Heart left ventricle (tissue), 13 donors: ENCODE results near the gene NR1I2.

ENCODE experiments used
- POLR2A ChIP-seq, 2 donors: fragments of 450-650 bp; IDR thresholded peaks; one replicate each; pipeline ENCODE4 v1.6.1; 2017; ENCODE audit warnings: antibody characterized with exemption in 2 of 2, mild to moderate bottlenecking in 2 of 2, moderate library complexity in 2 of 2
- TF ChIP-seq, protein P1 (sequence below), 12 donors: fragments of 200-600 bp; sonication (generic) in 4 of 12; IDR thresholded peaks; one replicate each; pipeline versions ENCODE4 v1.5.0 to v1.8.0; 2018 to 2022; ENCODE audit warnings: antibody characterized with exemption in 12 of 12, mild to moderate bottlenecking in 5 of 12
- donor health status: ischemic (EF 13 %, LVEDD 7.1; RV severe dilation, severe dysfunction).
- donor health status: DM: no; HTN: yes; CAD: no.
- donor health status: DM: no; HTN: no; CAD: no.
- donor health status: ischemic (EF 25% LVEDD 6.9; RV normal size, moderate dysfunction).
- donor health status: ischemic (EF 25% LVEDD 5.7; RV mildly dilated, moderate dysfunction).
- donor health status: ischemic (EF 35%, LVEDD 5.7; RV mildly dilated, moderate dysfunction).
- donor health status: nonischemic (EF 11% LVEDD 7.7; RV severe dilation, severe dysfunction).
- donor health status: DM: yes; HTN: yes; CAD: no.
- donor health status: PGD.
- donor health status: ischemic (EF 29% LVEDD 5.4; RV normal size, mild dysfunction).
- donor health status: nonischemic (EF 23%, LVEDD 6.1; RV moderate dilation, normal function).

DNA sequence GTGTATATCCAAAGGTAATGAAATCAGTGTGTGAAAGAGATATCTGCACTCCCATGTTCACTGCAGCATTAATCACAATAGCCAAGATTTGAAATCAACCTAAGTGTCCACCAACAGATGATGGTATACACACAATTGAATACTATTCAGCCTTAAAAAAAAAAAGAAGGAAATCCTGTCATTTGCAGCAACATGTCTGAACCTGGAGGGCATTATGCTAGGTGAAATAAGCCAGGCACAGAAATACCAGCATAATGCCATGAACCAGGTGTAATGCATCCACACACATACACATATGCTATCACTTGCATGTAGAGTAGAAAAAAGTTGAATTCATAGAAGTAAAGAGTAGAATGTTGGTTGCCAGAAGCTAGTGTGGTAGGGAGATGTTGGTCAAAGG, 18.4 kb upstream of the NR1I2 start:
- TF ChIP-seq, protein P1, sequence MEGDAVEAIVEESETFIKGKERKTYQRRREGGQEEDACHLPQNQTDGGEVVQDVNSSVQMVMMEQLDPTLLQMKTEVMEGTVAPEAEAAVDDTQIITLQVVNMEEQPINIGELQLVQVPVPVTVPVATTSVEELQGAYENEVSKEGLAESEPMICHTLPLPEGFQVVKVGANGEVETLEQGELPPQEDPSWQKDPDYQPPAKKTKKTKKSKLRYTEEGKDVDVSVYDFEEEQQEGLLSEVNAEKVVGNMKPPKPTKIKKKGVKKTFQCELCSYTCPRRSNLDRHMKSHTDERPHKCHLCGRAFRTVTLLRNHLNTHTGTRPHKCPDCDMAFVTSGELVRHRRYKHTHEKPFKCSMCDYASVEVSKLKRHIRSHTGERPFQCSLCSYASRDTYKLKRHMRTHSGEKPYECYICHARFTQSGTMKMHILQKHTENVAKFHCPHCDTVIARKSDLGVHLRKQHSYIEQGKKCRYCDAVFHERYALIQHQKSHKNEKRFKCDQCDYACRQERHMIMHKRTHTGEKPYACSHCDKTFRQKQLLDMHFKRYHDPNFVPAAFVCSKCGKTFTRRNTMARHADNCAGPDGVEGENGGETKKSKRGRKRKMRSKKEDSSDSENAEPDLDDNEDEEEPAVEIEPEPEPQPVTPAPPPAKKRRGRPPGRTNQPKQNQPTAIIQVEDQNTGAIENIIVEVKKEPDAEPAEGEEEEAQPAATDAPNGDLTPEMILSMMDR (IDR thresholded peaks at IDR 0.05) = no peak
- no peak for TF ChIP-seq POLR2A (IDR thresholded peaks at IDR 0.05)
